Neural progenitor cell (in vitro differentiated cells): ENCODE results near the gene SPOP. TPM values are rescaled to one million over a fixed set of nuclear protein-coding genes. Genes with fewer than 3 reads are reported as not detected.
A peak's percentile ranks its signal among the peaks of the same experiment; 100 is the strongest.

ENCODE experiments used
- DNase-seq: peaks from one replicate; pipeline ENCODE4 v3.0.0-alpha.2; 2016; ENCODE audit warnings: low spot score
- H2AFZ ChIP-seq: fragments of 200-600 bp; sonication (generic); replicated peaks from 2 replicates; pipeline ENCODE4 v1.6.1; 2016; ENCODE audit warnings: antibody characterized with exemption
- H3F3A ChIP-seq: fragments of 200-600 bp; sonication (generic); 2 replicates; pipeline ENCODE4 v1.6.1; 2016; ENCODE audit warnings: antibody characterized with exemption, low read depth
- H3K27ac ChIP-seq: fragments of 200-600 bp; sonication (generic); 2 replicates; pipeline ENCODE4 v1.5.1; 2016; ENCODE audit warnings: mild to moderate bottlenecking
- H3K27me3 ChIP-seq: fragments of 200-600 bp; sonication (generic); 2 replicates; pipeline ENCODE4 v1.6.1; 2016; ENCODE audit warnings: mild to moderate bottlenecking, moderate library complexity
- H3K36me3 ChIP-seq: fragments of 200-600 bp; sonication (generic); 2 replicates; pipeline ENCODE4 v1.5.1; 2016
- H3K4me1 ChIP-seq: fragments of 200-600 bp; sonication (generic); 2 replicates; pipeline ENCODE4 v1.6.1; 2016; ENCODE audit warnings: mixed run types
- H3K4me2 ChIP-seq: fragments of 200-600 bp; sonication (generic); 2 replicates; pipeline ENCODE4 v1.6.1; 2016
- H3K4me3 ChIP-seq: fragments of 200-600 bp; sonication (generic); 2 replicates; pipeline ENCODE4 v1.5.1; 2016
- H3K79me2 ChIP-seq: fragments of 200-600 bp; sonication (generic); 2 replicates; pipeline ENCODE4 v1.6.1; 2016; ENCODE audit warnings: low read depth
- H3K9ac ChIP-seq: fragments of 200-600 bp; sonication (generic); 2 replicates; pipeline ENCODE4 v1.6.1; 2016
- H3K9me3 ChIP-seq: fragments of 200-600 bp; sonication (generic); 2 replicates; pipeline ENCODE4 v1.5.1; 2016; ENCODE audit warnings: low read depth
- H4K20me1 ChIP-seq: fragments of 200-600 bp; sonication (generic); 2 replicates; pipeline ENCODE4 v1.6.1; 2016; ENCODE audit warnings: low read depth
- H3K27ac Mint-ChIP-seq: 3 replicates; pipeline ENCODE4 v1.8.0; 2021; ENCODE audit warnings: mixed read lengths
- H3K27me3 Mint-ChIP-seq: 2 replicates; pipeline ENCODE4 v1.8.0; 2022; ENCODE audit warnings: low read depth, mild to moderate bottlenecking, inconsistent platforms, moderate library complexity, mixed read lengths; ENCODE audit not compliant: insufficient read depth
- H3K36me3 Mint-ChIP-seq: 3 replicates; pipeline ENCODE4 v1.8.0; 2021; ENCODE audit warnings: mixed read lengths
- H3K4me1 Mint-ChIP-seq: 3 replicates; pipeline ENCODE4 v1.8.0; 2021; ENCODE audit warnings: mixed read lengths
- H3K4me3 Mint-ChIP-seq: 3 replicates; pipeline ENCODE4 v1.8.0; 2021; ENCODE audit warnings: mild to moderate bottlenecking, moderate library complexity, mixed read lengths
- H3K9me3 Mint-ChIP-seq: 3 replicates; pipeline ENCODE4 v1.8.0; 2020; ENCODE audit warnings: mixed read lengths
- CTCF ChIP-seq: fragments of 200-600 bp; sonication (generic); IDR thresholded peaks from 2 replicates; pipeline ENCODE4 v1.5.1; 2017; ENCODE audit warnings: antibody characterized with exemption, mild to moderate bottlenecking
- EZH2 ChIP-seq: fragments of 200-600 bp; sonication (generic); IDR thresholded peaks from 2 replicates; pipeline ENCODE4 v1.6.1; 2017; ENCODE audit warnings: antibody characterized with exemption, mild to moderate bottlenecking, moderate library complexity
- EZH2phosphoT487 ChIP-seq: fragments of 200-600 bp; sonication (generic); IDR thresholded peaks from 2 replicates; pipeline ENCODE4 v1.6.1; 2017; ENCODE audit warnings: antibody characterized with exemption
- total RNA-seq: library from RNA; depleted of rRNA; stranded (reverse); fragments of >200 nt; gene quantifications from 2 replicates; pipeline ENCODE4 v1.2.3, GENCODE V29; 2015; ENCODE audit warnings: low replicate concordance

SPOP gene
- total RNA-seq, 1 donor from 2014 or later = 40.3 TPM

GRCh38 chr17:49576088-49576916 is 101.6 kb downstream of the SPOP start:
- H3K27me3 Mint-ChIP-seq = peaks cover 34% of the 10 kb centered on the region

GRCh38 chr17:49575679-49576087 is 102.2 kb downstream of the SPOP start, which contains the start of gene NXPH3:
TSS of gene NXPH3 (plus strand) at chr17:49575871. CDS start at chr17:49576220, 349 bp downstream.
- H3K4me3 Mint-ChIP-seq = peak within 1 kb of the TSS; percentile 88

More at GRCh38 chr17:49576088-49576916, 101.6 kb downstream of the SPOP start:
- Histone ChIP-seq H3K27me3 (peaks cover 23% of the 10 kb centered on the region), H3K9ac (peak overlapping the region; percentile 36), H3K27ac (no peak overlapping the region), H2AFZ (peak overlapping the region; percentile 86), H3K4me3 (peak overlapping the region; percentile 98), H3K79me2 (peaks cover 8% of the 10 kb centered on the region), H3K4me1 (peaks cover 14% of the 10 kb centered on the region), H3K9me3 (no peaks in the 10 kb centered on the region), H3K4me2 (peak overlapping the region; percentile 89), H4K20me1 (peaks cover 16% of the 10 kb centered on the region), H3F3A (peaks cover 37% of the 10 kb centered on the region), H3K36me3 (no peaks in the 10 kb centered on the region)
- peak; percentile 85 for DNase-seq
- TF ChIP-seq EZH2phosphoT487 = no peak
- peak; percentile 27 for TF ChIP-seq EZH2
- H3K9me3 Mint-ChIP-seq = no peaks in the 10 kb centered on the region
- H3K4me3 Mint-ChIP-seq = peak overlapping the region; percentile 88
- H3K36me3 Mint-ChIP-seq = no peaks in the 10 kb centered on the region
- H3K4me1 Mint-ChIP-seq = peaks cover 13% of the 10 kb centered on the region
- no peak overlapping the region for H3K27ac Mint-ChIP-seq

GRCh38 chr17:49574945-49575678 is 102.8 kb downstream of the SPOP start:
- Mint-ChIP-seq H3K27ac (no peak overlapping the region), H3K9me3 (no peaks in the 10 kb centered on the region), H3K36me3 (no peaks in the 10 kb centered on the region), H3K4me1 (peaks cover 15% of the 10 kb centered on the region), H3K27me3 (peaks cover 41% of the 10 kb centered on the region), H3K4me3 (peak overlapping the region; percentile 81)
- peaks cover 48% of the 10 kb centered on the region for H3F3A ChIP-seq
- H3K9ac ChIP-seq = no peak overlapping the region
- peaks cover 35% of the 10 kb centered on the region for H3K27me3 ChIP-seq
- peaks cover 14% of the 10 kb centered on the region for H4K20me1 ChIP-seq
- peak overlapping the region; percentile 98 for H3K4me3 ChIP-seq
- H3K79me2 ChIP-seq = peaks cover 8% of the 10 kb centered on the region
- H3K9me3 ChIP-seq = no peaks in the 10 kb centered on the region
- no peak for TF ChIP-seq EZH2
- no peak for TF ChIP-seq EZH2phosphoT487
- no peak for TF ChIP-seq CTCF
- peak overlapping the region; percentile 89 for H3K4me2 ChIP-seq
- H3K4me1 ChIP-seq = peaks cover 18% of the 10 kb centered on the region
- H3K27ac ChIP-seq = no peak overlapping the region
- no peaks in the 10 kb centered on the region for H3K36me3 ChIP-seq
- DNase-seq = no peak
- H2AFZ ChIP-seq = peak overlapping the region; percentile 92

More at GRCh38 chr17:49575679-49576087, 102.2 kb downstream of the SPOP start, which contains the start of gene NXPH3:
- Histone ChIP-seq H3F3A (peaks cover 42% of the 10 kb centered on the region), H3K36me3 (no peaks in the 10 kb centered on the region), H3K4me1 (peaks cover 14% of the 10 kb centered on the region), H4K20me1 (peaks cover 16% of the 10 kb centered on the region), H3K9me3 (no peaks in the 10 kb centered on the region), H3K79me2 (peaks cover 8% of the 10 kb centered on the region), H3K9ac (peak within 1 kb of the TSS; percentile 36), H2AFZ (peak within 1 kb of the TSS; percentile 92), H3K4me2 (peak within 1 kb of the TSS; percentile 89), H3K27me3 (peaks cover 29% of the 10 kb centered on the region), H3K4me3 (peak within 1 kb of the TSS; percentile 98), H3K27ac (no peak within 1 kb of the TSS)
- TF ChIP-seq CTCF (peak; percentile 59), EZH2 (peak; percentile 39), EZH2phosphoT487 (no peak)
- peak; percentile 91 for DNase-seq
- Mint-ChIP-seq H3K4me1 (peaks cover 17% of the 10 kb centered on the region), H3K27ac (no peak within 1 kb of the TSS), H3K9me3 (no peaks in the 10 kb centered on the region), H3K27me3 (peaks cover 40% of the 10 kb centered on the region), H3K36me3 (no peaks in the 10 kb centered on the region)
